ENCODE data around the gene TMEM9B.
"Not testable (repeated sequence)": the region's sequence is repeated elsewhere in the genome, so short reads cannot be mapped to it uniquely, and the experiment has no call there.

TMEM9B gene

DNA sequence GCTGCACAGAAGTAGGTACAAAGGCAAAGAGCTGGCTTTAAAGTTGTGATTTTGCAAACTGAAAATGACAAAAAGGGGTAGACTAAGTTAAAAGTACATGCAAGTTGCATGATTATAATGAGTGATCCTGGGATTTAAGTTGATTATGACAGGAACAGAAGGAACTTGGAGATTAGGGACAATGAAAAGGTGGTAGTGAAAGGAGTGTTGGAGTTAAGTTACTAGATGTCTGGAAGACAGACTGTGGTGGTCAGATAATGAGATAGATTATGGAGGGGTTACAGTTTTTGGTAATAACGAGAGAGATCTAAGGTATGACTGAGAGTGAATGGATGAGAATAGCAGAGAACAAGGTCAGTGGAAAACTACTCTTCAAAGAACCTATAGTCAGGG, 7.7 kb upstream of the TMEM9B start:
- DNase-seq = no peak

DNA sequence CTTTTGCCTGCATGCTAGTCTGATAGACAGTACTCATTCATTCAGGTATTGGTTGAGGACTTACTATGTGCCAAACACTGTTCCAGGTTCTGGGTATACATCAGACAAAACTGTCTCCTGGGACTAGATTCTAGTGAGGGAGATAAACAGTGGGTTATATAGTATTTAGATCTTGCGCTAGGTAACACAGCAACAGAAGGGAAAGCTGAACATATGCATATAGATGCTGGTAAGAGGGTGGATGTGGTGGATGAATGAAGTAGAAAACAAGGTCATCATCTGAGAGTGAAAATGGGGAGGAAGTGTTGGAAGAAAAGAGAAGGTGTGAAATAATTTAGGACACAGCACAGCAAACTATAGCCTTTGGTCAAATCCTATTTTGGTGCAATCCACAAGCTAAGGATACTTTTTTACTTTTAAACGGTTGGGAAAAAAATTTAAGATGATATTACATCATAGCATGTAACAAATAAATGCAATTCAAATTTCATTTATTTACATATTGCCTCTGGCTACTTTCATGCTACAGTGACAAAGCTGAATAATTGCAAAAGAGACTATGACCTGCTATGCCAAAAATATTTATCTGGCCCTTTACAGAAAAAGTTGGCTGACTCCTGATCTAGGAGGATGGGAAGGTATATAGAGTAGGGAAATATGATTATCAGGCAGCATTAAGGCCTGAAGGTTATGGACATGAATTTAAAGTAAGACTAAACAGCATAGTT, 7.1 kb upstream of the TMEM9B start:
- DNase-seq = no peak

DNA sequence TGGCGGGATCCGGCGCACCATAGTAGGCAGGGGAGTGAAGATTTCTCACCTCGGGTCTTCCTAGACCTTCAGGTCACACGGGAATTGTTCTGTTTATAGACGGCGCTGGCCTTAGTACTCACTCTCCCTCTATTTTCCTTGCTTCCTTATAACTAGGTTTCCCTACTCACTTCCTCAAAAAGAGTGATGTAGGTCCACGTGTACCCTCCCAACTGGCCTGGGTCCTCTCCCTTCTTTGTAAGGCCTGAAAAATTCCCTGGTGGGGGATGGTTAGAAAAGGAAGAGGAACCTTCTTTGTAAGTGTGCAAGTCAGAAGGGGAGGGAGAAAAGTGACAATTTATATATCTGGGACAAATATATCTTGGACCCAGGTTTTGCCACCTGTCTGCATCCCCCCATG, 2.9 kb upstream of the TMEM9B start:
- no peak for DNase-seq

DNA sequence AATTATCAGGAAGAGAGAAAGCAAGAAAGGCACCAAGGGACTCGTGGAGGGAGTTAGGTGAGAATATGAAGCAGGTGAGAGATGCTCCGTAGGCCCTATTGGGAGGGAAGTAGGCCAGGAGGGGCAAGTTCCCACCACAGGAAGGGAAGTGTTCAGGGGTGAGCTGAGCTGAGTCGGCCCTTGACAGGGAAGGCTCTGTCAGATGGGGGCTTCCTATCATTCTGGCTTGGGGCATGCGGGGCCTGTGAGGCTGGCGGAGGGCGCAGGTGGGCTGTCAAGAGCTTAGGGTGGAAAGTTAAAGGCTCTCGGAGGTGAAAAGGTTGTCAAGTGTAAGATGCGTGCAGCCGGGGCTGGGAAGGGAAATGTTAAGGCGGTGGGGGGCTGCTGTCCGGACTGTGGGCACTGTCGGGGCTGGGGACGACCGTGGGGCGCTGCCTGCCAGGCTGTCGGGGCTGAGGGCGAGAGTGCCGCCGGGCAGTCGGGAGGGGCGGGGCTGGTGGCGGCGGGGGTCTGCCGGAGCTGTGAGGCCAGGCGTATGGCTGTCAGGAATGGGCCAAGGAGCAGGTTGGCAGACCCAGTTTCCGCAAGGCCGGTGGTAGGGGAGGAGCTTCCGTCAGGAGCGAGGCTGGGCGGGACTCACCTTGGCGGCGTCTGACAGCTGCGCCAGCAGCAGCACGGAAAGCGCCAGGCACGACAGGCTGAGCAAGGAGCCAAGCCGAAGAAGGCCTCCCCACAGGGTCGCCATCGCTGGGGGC, 496 bp downstream of the TMEM9B start:
- peak; percentile 94 for DNase-seq

DNA sequence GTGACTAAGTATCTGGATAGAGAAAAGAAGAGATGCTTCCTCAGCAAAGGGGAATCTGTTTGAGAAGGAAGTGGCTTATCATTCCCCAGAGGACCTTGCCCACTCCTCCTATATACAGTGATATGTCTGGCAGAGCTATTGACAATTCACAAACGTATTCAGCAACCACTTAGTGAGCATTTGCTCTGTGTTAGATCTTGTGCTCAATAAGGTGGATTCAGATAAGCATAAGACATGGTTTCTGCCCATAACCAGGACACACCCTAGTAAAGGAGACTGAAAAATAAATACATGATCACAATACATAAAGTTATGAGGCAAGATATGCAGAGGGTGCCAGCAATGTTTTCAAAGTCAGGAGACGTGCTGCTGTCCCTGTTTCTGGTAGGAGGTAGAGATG, 1.4 kb downstream of the TMEM9B start:
- DNase-seq = no peak

DNA sequence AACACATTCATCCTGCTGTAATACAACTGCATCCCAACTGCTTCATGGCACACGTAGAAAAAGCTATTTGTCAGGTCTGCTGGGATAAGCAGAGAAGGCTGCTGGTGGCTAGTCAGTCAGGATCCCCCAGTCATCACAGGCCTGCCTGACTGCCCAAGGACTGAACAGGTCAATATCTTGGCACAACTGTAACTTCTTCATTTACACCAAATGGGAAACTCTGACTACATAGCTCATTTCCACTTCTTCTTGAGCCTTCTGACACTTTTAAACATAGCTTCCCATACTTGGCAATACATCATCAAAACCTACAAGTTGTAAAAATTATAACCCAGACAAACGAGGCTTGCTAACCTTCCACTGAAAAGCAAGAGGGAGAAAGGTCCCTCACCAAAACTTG, 2.8 kb downstream of the TMEM9B start:
- no peak for DNase-seq

DNA sequence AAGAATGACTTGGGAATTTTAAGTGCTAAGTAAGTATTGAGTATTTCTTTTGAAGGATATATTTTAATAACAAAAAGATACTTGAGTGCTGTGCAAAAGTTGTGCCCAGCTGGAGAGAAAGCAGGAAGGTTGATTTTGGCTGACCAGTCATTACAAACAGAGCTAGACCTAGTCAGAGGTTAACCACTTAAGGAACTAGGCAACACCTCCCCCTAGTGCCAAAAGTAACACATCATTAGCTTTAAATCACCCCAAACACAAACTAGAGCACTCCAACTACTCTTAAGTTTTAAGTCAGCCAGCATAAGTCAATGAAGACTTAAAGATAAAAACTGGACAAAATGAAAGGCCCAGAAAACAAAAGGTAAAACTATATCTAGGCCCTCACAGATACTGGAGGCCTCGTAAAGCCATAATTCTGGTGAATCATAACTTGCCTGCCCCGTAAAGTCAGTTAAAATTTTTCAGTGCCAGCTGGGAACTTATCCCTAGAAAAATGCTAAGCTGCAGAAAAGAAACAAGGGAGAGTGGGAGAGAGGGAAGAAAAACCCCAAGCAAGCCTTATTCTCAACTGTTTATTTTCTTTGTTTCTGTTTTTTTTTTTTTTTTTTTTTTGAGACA, 4.6 kb downstream of the TMEM9B start:
- peak; percentile 83 for DNase-seq

DNA sequence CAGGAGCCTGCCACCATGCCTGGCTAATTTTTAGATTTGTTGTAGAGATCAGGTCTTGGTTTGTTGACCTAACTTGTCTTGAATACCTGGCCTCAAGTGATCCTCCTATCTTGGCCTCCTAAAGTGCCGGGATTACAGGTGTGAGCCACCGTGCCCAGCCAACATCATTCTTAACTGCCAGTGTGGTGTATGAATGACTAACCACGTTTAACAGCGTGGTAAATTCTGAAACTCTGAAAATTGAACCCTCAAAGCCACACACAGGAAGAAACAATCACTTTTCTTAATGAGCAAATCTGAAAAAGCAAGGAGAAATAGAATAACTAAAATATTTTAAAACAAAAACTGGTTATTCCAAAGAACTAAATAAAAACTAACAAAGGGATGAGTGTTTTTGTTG, 7.4 kb downstream of the TMEM9B start:
- no peak for DNase-seq

DNA sequence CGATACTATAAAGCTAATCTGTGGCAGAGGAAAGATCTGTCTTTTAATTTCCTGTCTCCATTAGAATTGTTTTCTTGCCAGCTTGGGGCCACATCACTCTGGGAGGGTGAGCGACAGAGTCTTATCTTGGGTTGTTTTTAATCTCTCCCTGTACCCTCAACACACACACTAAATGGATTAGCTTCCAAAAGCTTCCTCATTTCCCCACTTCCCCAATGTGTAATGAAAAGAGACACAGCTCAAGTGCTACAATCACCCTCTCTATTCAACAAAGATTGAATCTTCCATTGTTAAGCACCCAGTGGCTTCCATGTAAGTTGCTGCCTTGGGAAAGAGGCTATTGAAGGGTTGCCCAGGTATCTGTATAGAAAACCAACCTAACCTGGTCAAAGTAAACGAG, 15.4 kb downstream of the TMEM9B start:
- DNase-seq = no peak

DNA sequence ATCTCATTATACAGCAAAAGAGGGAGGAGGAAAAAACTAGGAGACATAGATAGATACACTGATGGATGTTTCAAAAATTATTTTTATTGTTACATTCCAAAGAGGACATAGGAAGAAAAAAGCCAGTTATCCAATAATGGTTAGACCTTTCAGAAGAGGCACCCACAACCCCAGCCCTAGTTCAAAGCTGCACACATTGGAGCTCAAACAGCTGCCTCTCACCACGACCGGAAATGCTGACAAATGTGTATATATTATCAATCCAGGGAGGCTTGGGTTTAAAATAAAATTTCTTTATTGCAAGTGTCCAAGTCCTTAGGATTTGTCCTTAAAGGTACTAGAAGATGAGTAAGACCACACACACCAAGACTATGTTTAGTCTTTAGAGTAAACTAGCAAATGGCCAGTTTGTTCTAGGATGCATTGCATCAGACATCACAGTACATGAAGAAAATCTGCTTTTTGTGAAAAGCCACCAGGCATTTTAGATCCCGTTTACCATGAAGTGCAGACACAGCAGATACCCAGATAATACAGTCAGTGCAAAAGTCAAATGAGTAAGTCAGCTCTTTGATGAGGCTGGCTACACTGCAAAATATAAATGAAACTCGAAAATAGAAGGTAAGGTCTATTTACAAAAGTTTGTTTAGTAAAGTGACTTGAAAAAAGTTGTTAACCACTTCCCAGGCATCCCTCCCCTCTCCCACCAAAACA, 16.9 kb downstream of the TMEM9B start:
- no peak for DNase-seq

DNA sequence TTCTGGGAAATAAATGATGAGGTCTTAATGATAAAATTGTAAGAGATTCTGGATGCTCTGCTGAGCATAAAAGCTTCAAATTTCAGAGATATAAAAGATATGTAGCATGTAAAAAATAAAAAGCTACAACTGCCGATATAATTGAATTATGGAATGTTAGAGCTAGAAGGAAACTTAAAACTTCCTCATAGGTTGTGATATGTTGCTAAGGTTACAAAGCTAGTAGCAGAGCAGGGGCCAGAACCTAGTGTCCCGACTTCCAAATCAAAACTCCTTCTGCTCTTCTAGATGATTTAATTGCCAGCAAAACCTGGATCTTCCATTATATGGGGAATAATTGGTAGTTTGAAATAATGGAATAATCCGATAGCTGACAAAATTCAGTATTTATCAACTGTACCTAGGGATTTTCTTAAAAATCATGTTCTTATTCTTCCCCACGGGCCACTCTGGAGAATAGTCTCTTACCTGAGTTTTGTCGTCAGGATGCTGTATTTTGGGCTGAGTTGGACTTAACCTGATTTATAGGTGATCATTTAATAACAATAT, 21.6 kb downstream of the TMEM9B start, which contains the start of gene ASCL3:
ASCL3 (minus strand) TSS at position 499 of the 549 bp plus-strand sequence. CDS start 4,855 bp downstream, outside the sequence.
- no peak for DNase-seq

DNA sequence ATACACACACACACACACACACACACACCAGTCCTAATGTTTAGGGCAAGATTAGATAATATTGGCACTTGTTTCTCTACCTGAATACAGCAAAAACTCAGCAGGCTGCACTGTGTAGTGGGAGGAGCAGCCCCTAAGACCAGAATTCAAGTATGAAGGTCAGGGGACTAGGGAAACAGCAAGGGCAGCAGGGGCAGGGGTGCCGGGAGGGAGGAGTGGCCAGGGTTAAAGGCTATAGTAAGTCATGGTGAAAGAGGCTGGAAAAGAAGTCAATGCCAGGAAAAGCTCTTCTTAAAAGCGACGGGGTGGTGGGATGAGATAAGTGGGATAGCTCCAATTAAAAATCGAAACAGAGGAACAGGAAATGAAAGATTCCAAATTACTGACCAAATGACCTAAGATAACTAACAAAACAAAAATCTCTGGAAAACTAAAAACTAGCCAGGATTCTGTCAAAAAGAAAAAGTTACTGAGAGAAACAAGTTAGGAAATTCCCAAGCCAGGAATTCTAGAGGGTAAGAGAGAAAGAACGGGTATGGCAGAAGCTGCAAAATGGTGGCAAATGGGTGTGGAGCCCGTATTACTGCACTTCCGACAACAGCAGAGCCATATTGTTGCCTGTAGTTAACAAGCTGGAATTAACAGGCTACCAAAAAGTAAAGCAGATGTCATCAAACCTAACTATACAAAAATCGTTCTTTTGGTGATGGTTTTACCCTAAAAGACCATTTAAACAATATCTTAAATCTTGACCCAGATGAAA, 22.7 kb downstream of the TMEM9B start:
- DNase-seq = no peak

DNA sequence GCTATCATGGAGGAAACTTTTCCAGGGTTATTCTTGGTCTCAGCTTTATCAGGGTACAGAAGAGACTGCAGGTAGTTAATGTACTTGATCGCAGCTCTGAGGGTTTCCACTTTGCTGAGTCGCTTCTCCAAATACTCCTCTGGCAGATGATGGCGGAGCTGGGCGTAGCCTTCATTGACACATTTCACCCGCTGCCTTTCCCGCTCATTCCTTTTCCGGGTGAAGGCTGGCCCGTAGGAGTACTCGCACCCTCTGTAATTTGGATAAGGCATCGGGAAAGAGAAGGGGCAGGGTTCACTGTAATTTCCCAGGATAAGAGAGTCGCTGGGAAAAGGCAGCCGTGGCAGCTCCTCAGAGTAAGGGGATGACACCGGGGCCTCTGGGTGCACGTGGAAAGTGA, 26.6 kb downstream of the TMEM9B start:
- DNase-seq = no peak

DNA sequence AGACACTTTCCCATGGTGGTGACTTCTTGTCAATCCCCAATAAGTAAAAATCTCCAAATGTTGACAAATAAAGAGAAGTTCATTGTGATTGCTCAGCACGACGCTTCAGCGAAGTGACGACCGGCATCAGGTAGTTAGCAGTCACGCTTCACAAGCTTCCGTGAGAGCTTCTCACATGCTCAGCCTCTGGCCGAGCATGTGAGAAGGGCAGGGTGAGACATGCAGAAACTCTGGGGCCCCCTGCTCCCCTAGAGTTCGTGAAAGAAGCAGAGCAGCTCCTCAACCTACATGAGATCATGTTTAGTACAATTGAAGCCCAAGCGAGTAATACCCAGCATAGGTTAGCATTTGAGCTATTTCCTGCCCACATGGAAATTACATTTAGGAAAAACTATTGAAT, 27.1 kb downstream of the TMEM9B start:
- no peak for DNase-seq

DNA sequence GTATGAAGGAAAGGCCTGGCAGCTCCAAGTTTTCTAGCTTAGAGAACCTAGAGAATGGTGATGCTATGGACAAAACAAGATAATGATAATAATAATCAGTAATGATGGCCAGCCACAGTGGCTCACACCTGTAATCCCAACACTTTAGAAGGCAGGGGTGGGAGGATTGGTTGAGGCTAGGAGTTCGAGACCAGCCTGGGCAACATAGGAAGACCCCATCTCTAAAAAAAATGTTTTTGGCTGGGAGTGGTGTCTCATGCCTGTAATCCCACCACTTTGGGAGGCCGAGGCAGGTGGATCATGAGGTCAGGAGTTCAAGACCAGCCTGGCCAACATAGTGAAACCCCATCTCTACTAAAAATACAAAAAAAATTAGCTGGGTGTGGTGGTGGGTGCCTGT, 28.5 kb downstream of the TMEM9B start:
- not testable (repeated sequence) for DNase-seq

DNA sequence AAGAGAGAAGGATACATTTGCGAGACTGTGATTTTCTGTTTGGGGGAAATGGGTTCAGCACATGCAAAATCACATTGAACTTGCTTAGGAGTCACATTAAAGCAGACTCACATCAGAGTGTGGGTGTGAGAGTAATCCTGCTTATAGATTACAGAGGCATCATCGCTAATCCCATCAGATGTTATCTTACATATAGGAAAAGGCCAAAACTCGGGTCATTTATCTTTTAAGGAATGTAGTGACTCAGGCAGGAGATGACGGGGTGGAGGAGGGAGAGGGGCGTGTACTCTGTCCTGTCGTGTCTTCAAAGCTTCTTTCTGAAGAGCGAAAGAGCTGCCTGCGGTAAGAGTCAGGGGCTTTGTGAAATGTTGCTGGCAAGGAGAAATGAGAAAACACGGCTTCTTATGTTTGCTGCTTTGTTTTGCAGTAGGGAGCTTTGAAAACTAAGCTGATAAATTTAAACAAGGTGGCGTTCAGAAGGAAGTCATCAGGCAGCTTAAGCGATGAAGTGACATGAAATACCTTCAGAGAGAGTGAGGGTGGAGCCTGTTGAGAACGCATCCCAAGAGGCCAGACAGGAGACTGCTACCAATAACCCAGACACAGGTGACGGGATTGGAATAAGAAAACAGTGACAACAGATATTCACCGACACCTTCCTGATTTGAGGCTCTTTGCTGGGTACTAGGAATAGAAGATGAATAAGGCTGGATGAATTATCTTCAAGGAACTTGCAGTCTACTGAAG, 29.3 kb downstream of the TMEM9B start:
- DNase-seq = no peak

DNA sequence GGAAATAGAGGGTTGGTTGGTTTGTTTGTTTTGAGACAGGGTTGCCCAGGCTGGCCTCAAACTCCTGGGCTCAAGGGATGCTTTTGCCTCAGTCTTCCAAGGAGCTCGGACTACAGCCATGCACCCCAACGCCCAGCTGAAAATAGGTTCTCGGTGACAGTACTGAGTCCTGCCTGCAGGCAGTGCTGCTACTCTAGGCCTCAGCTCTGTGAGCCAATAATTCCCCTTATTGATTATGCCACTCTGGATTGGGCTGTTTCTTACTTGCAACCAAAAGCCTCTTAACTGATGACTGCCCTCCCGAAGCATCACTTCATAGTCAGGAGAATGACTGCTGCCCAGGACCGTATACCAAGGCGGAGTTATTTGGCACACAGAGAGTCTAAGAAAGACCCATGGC, 30.3 kb downstream of the TMEM9B start:
- DNase-seq = no peak

DNA sequence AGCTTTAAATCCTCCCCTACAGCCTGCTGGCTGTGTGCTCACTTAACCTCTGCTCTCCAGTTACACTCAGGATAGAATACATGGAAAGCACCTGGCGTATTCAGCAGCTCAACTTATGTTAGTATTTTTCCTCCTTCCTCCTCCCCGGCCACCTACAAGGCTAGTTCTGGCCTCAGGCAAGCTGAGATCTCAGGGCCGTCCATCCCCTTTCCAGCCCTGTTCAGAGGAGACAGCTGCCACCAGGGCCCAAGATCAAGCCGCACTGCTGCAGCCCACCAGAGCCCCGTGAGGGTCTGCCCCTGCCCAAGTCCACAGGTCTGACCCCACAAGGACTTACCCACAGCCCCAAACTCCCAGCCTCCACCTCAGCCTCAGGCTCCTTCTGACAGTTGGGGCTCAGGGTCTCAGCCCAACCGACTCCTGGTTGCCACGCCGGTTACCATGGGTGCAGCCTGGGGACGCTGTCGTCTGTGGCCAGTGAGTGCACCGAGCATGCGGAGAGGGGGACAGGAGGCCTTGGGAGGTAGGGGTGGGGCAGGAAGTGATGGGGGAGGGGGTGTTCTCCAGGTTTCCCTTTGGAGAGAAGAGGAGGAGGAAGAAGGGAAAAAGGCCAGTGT, 31.6 kb downstream of the TMEM9B start, which contains the start of gene C11orf16:
C11orf16 (minus strand) TSS at position 384 of the 617 bp plus-strand sequence. CDS start 639 bp downstream, outside the sequence.
- peak; percentile 93 for DNase-seq

DNA sequence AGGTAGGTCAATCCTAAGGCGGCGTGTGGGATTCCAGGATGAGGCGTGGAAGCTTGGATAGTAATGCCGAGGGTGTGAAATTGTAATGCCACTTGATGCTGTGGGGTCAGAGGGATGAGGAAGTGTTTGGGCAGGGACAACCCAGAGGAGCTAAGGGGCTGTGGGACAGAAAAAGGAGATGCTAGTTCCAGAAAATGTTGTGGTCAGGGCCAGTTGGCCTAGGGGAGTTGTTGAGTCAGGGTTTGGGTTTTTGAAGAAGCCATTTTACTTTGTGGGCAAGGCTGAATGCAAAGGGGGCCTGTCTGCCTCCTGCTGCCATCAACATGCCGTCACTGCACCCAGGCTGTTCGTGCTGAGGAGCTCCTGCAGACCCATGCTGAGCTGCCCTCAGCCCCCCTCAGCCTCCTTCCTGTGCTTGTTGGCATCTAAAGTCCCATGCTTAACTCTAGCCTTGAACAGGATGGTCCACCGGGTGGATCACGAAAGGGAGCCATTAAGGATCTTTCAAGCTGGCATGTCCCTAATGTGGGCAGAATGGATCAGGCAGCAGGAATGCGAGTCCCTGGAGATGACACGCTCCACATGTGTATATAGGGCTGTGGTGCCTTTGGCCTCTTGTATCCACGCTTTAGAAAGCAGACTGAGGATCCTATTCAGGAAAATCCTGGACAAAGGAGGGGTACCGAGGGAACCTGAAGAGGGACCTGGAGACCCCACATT, 33.6 kb downstream of the TMEM9B start:
- DNase-seq = peak; percentile 34

DNA sequence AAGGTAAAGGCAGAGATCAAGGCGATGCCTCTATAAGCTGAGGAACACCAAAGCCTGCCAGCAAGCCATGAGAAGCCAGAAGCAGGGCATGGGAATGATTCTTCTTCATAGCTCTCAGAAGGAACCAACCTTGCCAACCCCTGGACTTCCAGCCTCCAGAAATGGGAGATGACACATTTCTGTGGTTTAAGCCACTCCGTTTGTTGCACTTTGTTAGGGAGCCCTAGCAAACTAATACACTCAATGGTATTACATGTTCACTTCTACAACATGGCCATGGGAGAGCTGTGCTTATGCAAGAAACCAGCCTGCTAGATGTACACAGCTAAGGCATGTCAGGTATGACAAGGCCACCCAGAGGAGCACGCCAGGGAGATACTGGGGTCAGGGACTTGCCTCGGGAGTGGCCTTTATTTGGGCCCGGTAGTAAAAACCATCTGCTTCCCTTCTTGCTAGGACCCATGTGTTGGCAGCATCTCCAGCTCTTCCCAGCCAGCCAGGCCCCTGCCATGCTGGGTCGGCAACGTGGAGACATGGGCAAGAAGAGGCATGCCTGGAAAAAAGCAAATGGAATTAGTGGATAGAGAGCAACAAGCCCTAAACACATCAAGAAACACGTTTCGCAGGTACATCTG, 35.1 kb downstream of the TMEM9B start:
- no peak for DNase-seq
